ENCODE results near the gene EN1.

DNA sequence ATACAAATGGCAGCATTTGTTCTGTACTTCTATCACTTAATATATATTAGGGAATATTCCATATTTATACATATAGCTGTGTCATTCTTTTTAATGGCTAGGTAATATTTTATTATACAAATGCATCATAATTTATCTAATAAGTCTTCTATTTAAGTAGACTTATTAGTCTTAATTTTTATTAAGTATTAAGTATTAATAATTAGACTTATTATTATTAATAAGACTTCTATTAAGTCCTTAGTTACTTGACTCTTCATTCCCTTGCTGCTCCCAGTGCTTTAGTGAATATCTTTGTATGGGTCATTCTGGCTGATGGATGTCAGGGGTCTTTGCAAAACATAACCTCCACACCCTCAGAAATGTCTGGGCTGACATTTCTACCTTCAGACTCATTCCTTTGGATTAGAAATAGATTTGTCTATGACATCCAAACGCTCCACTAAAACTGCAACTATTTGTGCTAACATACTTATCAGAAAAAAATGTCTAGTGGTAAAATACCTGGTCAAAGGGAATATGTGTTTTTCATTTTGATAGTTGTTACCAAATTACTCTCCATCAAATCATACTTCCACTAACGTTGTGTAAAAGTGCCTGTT lies 35.8 kb downstream of the EN1 start:
- no peak for TF ChIP-seq SUZ12 (IDR thresholded peaks at IDR 0.05)
- no peak for TF ChIP-seq FOXK2 (IDR thresholded peaks at IDR 0.05)
- no peak for TF ChIP-seq FOXM1 (IDR thresholded peaks at IDR 0.05; ENCODE audit: borderline replicate concordance)
- TF ChIP-seq ARNT (IDR thresholded peaks at IDR 0.05): no peak
- TF ChIP-seq SP1 (IDR thresholded peaks at IDR 0.05): no peak
- no peak for TF ChIP-seq ZNF384 (IDR thresholded peaks at IDR 0.05)
- TF ChIP-seq ELF4 (IDR thresholded peaks at IDR 0.05): no peak
- TF ChIP-seq LEF1 (IDR thresholded peaks at IDR 0.05; ENCODE audit: borderline replicate concordance): no peak
- TF ChIP-seq FOXA1 (IDR thresholded peaks at IDR 0.05): no peak
